Measurements from ENCODE around the gene ITK.
"Not testable (repeated sequence)": the region's sequence is repeated elsewhere in the genome, so short reads cannot be mapped to it uniquely, and the experiment has no call there.

ITK gene

GRCh38 chr5:157172403-157172802, 8.2 kb upstream of the ITK start:
- H3K9me3 ChIP-seq (ENCODE audit: insufficient read depth, low read length), result 0 out of 2 replicates have a peak, but pooled peaks cover 8% of the 10 kb centered on the region
- no peaks in the 10 kb centered on the region for H3K36me3 ChIP-seq (ENCODE audit: insufficient read depth, insufficient read length, low read length)
- no peak overlapping the region for H3K4me3 ChIP-seq (ENCODE audit: insufficient read length, low read depth)
- no peak for TF ChIP-seq ZNF274 (IDR thresholded peaks at IDR 0.05; ENCODE audit: low read depth, low read length)
- TF ChIP-seq SUZ12 (IDR thresholded peaks at IDR 0.05; ENCODE audit: extremely low read depth, insufficient read depth, insufficient read length), result no peak
- no peak for TF ChIP-seq YY1 (IDR thresholded peaks at IDR 0.05; ENCODE audit: insufficient read depth, insufficient read length)
- no peak overlapping the region for H3K9ac ChIP-seq (ENCODE audit: insufficient read length, low read depth)
- H3K27me3 ChIP-seq (ENCODE audit: insufficient read depth, insufficient read length), result no peaks in the 10 kb centered on the region
- DNase-seq (ENCODE audit: low read depth, low spot score), result no peak
- no peaks in the 10 kb centered on the region for H3K4me1 ChIP-seq (ENCODE audit: insufficient read depth, insufficient read length)

GRCh38 chr5:157175071-157175612, 5.5 kb upstream of the ITK start:
- H3K27me3 ChIP-seq (ENCODE audit: insufficient read depth, insufficient read length), result peaks cover 2% of the 10 kb centered on the region
- TF ChIP-seq SUZ12 (IDR thresholded peaks at IDR 0.05; ENCODE audit: extremely low read depth, insufficient read depth, insufficient read length) (no peak), ZNF274 (IDR thresholded peaks at IDR 0.05; ENCODE audit: low read depth, low read length) (no peak), YY1 (IDR thresholded peaks at IDR 0.05; ENCODE audit: insufficient read depth, insufficient read length) (no peak)
- no peak overlapping the region for H3K4me3 ChIP-seq (ENCODE audit: insufficient read length, low read depth)
- H3K4me1 ChIP-seq (ENCODE audit: insufficient read depth, insufficient read length), result no peaks in the 10 kb centered on the region
- H3K9ac ChIP-seq (ENCODE audit: insufficient read length, low read depth), result no peak overlapping the region
- H3K9me3 ChIP-seq (ENCODE audit: insufficient read depth, low read length), result 0 out of 2 replicates have a peak, but pooled peaks cover 8% of the 10 kb centered on the region
- DNase-seq (ENCODE audit: low read depth, low spot score), result no peak
- H3K36me3 ChIP-seq (ENCODE audit: insufficient read depth, insufficient read length, low read length), result no peaks in the 10 kb centered on the region

GRCh38 chr5:157177953-157178352, 2.7 kb upstream of the ITK start:
- Histone ChIP-seq H3K4me3 (ENCODE audit: insufficient read length, low read depth) (no peak overlapping the region), H3K27me3 (ENCODE audit: insufficient read depth, insufficient read length) (peaks cover 23% of the 10 kb centered on the region), H3K4me1 (ENCODE audit: insufficient read depth, insufficient read length) (no peaks in the 10 kb centered on the region), H3K9me3 (ENCODE audit: insufficient read depth, low read length) (no peaks in the 10 kb centered on the region), H3K9ac (ENCODE audit: insufficient read length, low read depth) (no peak overlapping the region), H3K36me3 (ENCODE audit: insufficient read depth, insufficient read length, low read length) (no peaks in the 10 kb centered on the region)
- DNase-seq (ENCODE audit: low read depth, low spot score), result no peak
- no peak for TF ChIP-seq SUZ12 (IDR thresholded peaks at IDR 0.05; ENCODE audit: extremely low read depth, insufficient read depth, insufficient read length)
- no peak for TF ChIP-seq ZNF274 (IDR thresholded peaks at IDR 0.05; ENCODE audit: low read depth, low read length)
- TF ChIP-seq YY1 (IDR thresholded peaks at IDR 0.05; ENCODE audit: insufficient read depth, insufficient read length), result no peak

GRCh38 chr5:157178966-157179365, 1.7 kb upstream of the ITK start:
- Histone ChIP-seq H3K9me3 (ENCODE audit: insufficient read depth, low read length) (no peaks in the 10 kb centered on the region), H3K27me3 (ENCODE audit: insufficient read depth, insufficient read length) (peaks cover 32% of the 10 kb centered on the region), H3K36me3 (ENCODE audit: insufficient read depth, insufficient read length, low read length) (no peaks in the 10 kb centered on the region), H3K9ac (ENCODE audit: insufficient read length, low read depth) (no peak overlapping the region), H3K4me3 (ENCODE audit: insufficient read length, low read depth) (no peak overlapping the region), H3K4me1 (ENCODE audit: insufficient read depth, insufficient read length) (no peaks in the 10 kb centered on the region)
- no peak for DNase-seq (ENCODE audit: low read depth, low spot score)
- no peak for TF ChIP-seq YY1 (IDR thresholded peaks at IDR 0.05; ENCODE audit: insufficient read depth, insufficient read length)
- TF ChIP-seq SUZ12 (IDR thresholded peaks at IDR 0.05; ENCODE audit: extremely low read depth, insufficient read depth, insufficient read length), result no peak
- no peak for TF ChIP-seq ZNF274 (IDR thresholded peaks at IDR 0.05; ENCODE audit: low read depth, low read length)

GRCh38 chr5:157182143-157182757, 1.6 kb downstream of the ITK start:
- Histone ChIP-seq H3K27me3 (ENCODE audit: insufficient read depth, insufficient read length) (peaks cover 58% of the 10 kb centered on the region), H3K4me3 (ENCODE audit: insufficient read length, low read depth) (no peak overlapping the region), H3K36me3 (ENCODE audit: insufficient read depth, insufficient read length, low read length) (no peaks in the 10 kb centered on the region), H3K4me1 (ENCODE audit: insufficient read depth, insufficient read length) (peaks cover 3% of the 10 kb centered on the region), H3K9ac (ENCODE audit: insufficient read length, low read depth) (no peak overlapping the region), H3K9me3 (ENCODE audit: insufficient read depth, low read length) (no peaks in the 10 kb centered on the region)
- DNase-seq (ENCODE audit: low read depth, low spot score), result no peak
- TF ChIP-seq SUZ12 (IDR thresholded peaks at IDR 0.05; ENCODE audit: extremely low read depth, insufficient read depth, insufficient read length), result no peak
- no peak for TF ChIP-seq ZNF274 (IDR thresholded peaks at IDR 0.05; ENCODE audit: low read depth, low read length)
- no peak for TF ChIP-seq YY1 (IDR thresholded peaks at IDR 0.05; ENCODE audit: insufficient read depth, insufficient read length)

GRCh38 chr5:157184117-157184670, 3.6 kb downstream of the ITK start:
- Histone ChIP-seq H3K27me3 (ENCODE audit: insufficient read depth, insufficient read length) (peaks cover 77% of the 10 kb centered on the region), H3K36me3 (ENCODE audit: insufficient read depth, insufficient read length, low read length) (no peaks in the 10 kb centered on the region), H3K9ac (ENCODE audit: insufficient read length, low read depth) (no peak overlapping the region), H3K9me3 (ENCODE audit: insufficient read depth, low read length) (no peaks in the 10 kb centered on the region), H3K4me1 (ENCODE audit: insufficient read depth, insufficient read length) (peaks cover 3% of the 10 kb centered on the region), H3K4me3 (ENCODE audit: insufficient read length, low read depth) (no peak overlapping the region)
- DNase-seq (ENCODE audit: low read depth, low spot score), result no peak
- TF ChIP-seq YY1 (IDR thresholded peaks at IDR 0.05; ENCODE audit: insufficient read depth, insufficient read length) (no peak), ZNF274 (IDR thresholded peaks at IDR 0.05; ENCODE audit: low read depth, low read length) (no peak), SUZ12 (IDR thresholded peaks at IDR 0.05; ENCODE audit: extremely low read depth, insufficient read depth, insufficient read length) (no peak)

GRCh38 chr5:157185122-157185521, 4.5 kb downstream of the ITK start:
- not testable (repeated sequence) for H3K4me3 ChIP-seq (ENCODE audit: insufficient read length, low read depth); H3K9me3 ChIP-seq (ENCODE audit: insufficient read depth, low read length); H3K9ac ChIP-seq (ENCODE audit: insufficient read length, low read depth); H3K36me3 ChIP-seq (ENCODE audit: insufficient read depth, insufficient read length, low read length); H3K4me1 ChIP-seq (ENCODE audit: insufficient read depth, insufficient read length); DNase-seq (ENCODE audit: low read depth, low spot score)
- peaks cover 84% of the 10 kb centered on the region for H3K27me3 ChIP-seq (ENCODE audit: insufficient read depth, insufficient read length)

All from NT2/D1 (cell line).